Upper lobe of left lung (tissue), 4 donors: ENCODE data around the gene TCERG1L.

Source experiments
- CTCF ChIP-seq, 6 experiments: fragments of 450-650 bp in 4 of 6; fragments of 200-600 bp in 2 of 6; sonication (generic) in 2 of 6; IDR thresholded peaks; one replicate each; pipeline ENCODE4 v1.5.1; 2016 to 2019; ENCODE audit warnings: antibody characterized with exemption in 6 of 6
- POLR2A ChIP-seq, 4 donors: fragments of 450-650 bp; IDR thresholded peaks; one replicate each; pipeline ENCODE4 v1.5.1; 2016 to 2017; ENCODE audit warnings: antibody characterized with exemption in 4 of 4, mild to moderate bottlenecking in 2 of 4

GRCh38 chr10:131240691-131241090 lies 70.8 kb downstream of the TCERG1L start:
- no peak for TF ChIP-seq CTCF (IDR thresholded peaks at IDR 0.05)
- TF ChIP-seq POLR2A (IDR thresholded peaks at IDR 0.05): no peak
